Stomach smooth muscle (tissue), 2 donors: ENCODE data around the gene MAPRE3.
A peak's percentile ranks its signal among the peaks of the same experiment; 100 is the strongest.

Experiments used
- H3K27ac ChIP-seq: one replicate; pipeline ENCODE4 v1.7.0; 2013; ENCODE audit warnings: mild to moderate bottlenecking, low read length, inconsistent platforms
- H3K27me3 ChIP-seq, 2 donors: one replicate each; pipeline ENCODE4 v1.7.0; 2013; ENCODE audit warnings: low read length in 2 of 2; ENCODE audit not compliant: insufficient read depth in 2 of 2, control insufficient read depth in 1 of 2
- H3K36me3 ChIP-seq, 2 donors: one replicate each; pipeline ENCODE4 v1.7.0; 2013; ENCODE audit warnings: low read length in 2 of 2; ENCODE audit not compliant: control insufficient read depth in 2 of 2, insufficient read depth in 2 of 2
- H3K4me1 ChIP-seq: one replicate; pipeline ENCODE4 v1.7.0; 2013; ENCODE audit warnings: low read length; ENCODE audit not compliant: control insufficient read depth, insufficient read depth
- H3K4me3 ChIP-seq, 2 donors: one replicate each; pipeline ENCODE4 v1.7.0; 2013; ENCODE audit warnings: low read length in 2 of 2
- H3K9ac ChIP-seq, 2 donors: one replicate each; pipeline ENCODE4 v1.7.0; 2013; ENCODE audit warnings: low read length in 2 of 2, mild to moderate bottlenecking in 1 of 2
- H3K9me3 ChIP-seq, 2 donors: one replicate each; pipeline ENCODE4 v1.7.0; 2013; ENCODE audit warnings: low read length in 2 of 2; ENCODE audit not compliant: control insufficient read depth in 2 of 2
- donor health status: healthy.
- donor health status: Pancreatic carcinoma.

MAPRE3 gene

GRCh38 chr2:26971911-26972786, 1.7 kb downstream of the MAPRE3 start:
- Histone ChIP-seq H3K4me1 (peaks cover 13% of the 10 kb centered on the region), H3K4me3 (peak overlapping the region; percentile 3 to 94), H3K9ac (peak overlapping the region; percentile 4 to 13), H3K36me3 (no peaks in the 10 kb centered on the region), H3K27ac (no peak overlapping the region), H3K27me3 (no peaks in the 10 kb centered on the region), H3K9me3 (no peaks in the 10 kb centered on the region)

- H3K36me3 ChIP-seq = no peaks in the 10 kb centered on the region
- H3K4me3 ChIP-seq = no peak overlapping the region
- peaks cover 16% of the 10 kb centered on the region for H3K4me1 ChIP-seq
- H3K9me3 ChIP-seq = no peaks in the 10 kb centered on the region
- H3K9ac ChIP-seq = no peak overlapping the region
- H3K27me3 ChIP-seq = no peaks in the 10 kb centered on the region
- H3K27ac ChIP-seq = no peak overlapping the region
Observed at GRCh38 chr2:26974352-26974751, 3.9 kb downstream of the MAPRE3 start.

GRCh38 chr2:26975102-26975501, 4.7 kb downstream of the MAPRE3 start:
- no peak overlapping the region for H3K9ac ChIP-seq
- H3K27ac ChIP-seq = no peak overlapping the region
- H3K4me3 ChIP-seq = no peak overlapping the region
- H3K4me1 ChIP-seq = peaks cover 20% of the 10 kb centered on the region
- H3K36me3 ChIP-seq = no peaks in the 10 kb centered on the region
- H3K27me3 ChIP-seq = no peaks in the 10 kb centered on the region
- no peaks in the 10 kb centered on the region for H3K9me3 ChIP-seq

- H3K27me3 ChIP-seq = no peaks in the 10 kb centered on the region
- no peak overlapping the region for H3K9ac ChIP-seq
- H3K9me3 ChIP-seq = no peaks in the 10 kb centered on the region
- no peak overlapping the region for H3K27ac ChIP-seq
- H3K36me3 ChIP-seq = no peaks in the 10 kb centered on the region
- H3K4me3 ChIP-seq = no peak overlapping the region
- peaks cover 20% of the 10 kb centered on the region for H3K4me1 ChIP-seq
Observed at GRCh38 chr2:26975656-26976055, 5.2 kb downstream of the MAPRE3 start.

GRCh38 chr2:26976237-26976636, 5.8 kb downstream of the MAPRE3 start:
- Histone ChIP-seq H3K27ac (no peak overlapping the region), H3K9ac (no peak overlapping the region)

GRCh38 chr2:26977012-26977411, 6.6 kb downstream of the MAPRE3 start:
- peaks cover 17% of the 10 kb centered on the region for H3K4me1 ChIP-seq
- no peak overlapping the region for H3K9ac ChIP-seq
- H3K27me3 ChIP-seq = no peaks in the 10 kb centered on the region
- H3K4me3 ChIP-seq = no peak overlapping the region
- H3K36me3 ChIP-seq = no peaks in the 10 kb centered on the region
- no peaks in the 10 kb centered on the region for H3K9me3 ChIP-seq
- no peak overlapping the region for H3K27ac ChIP-seq

More at GRCh38 chr2:26976237-26976636, 5.8 kb downstream of the MAPRE3 start:
- Histone ChIP-seq H3K4me1 (peaks cover 17% of the 10 kb centered on the region), H3K9me3 (no peaks in the 10 kb centered on the region), H3K36me3 (no peaks in the 10 kb centered on the region), H3K27me3 (no peaks in the 10 kb centered on the region), H3K4me3 (no peak overlapping the region)

GRCh38 chr2:26978061-26978596, 7.7 kb downstream of the MAPRE3 start:
- Histone ChIP-seq H3K36me3 (no peaks in the 10 kb centered on the region), H3K27me3 (no peaks in the 10 kb centered on the region), H3K4me1 (peaks cover 20% of the 10 kb centered on the region), H3K4me3 (no peak overlapping the region), H3K27ac (no peak overlapping the region), H3K9ac (no peak overlapping the region), H3K9me3 (no peaks in the 10 kb centered on the region)

- Histone ChIP-seq H3K36me3 (no peaks in the 10 kb centered on the region), H3K27ac (peak overlapping the region; percentile 26), H3K4me3 (no peak overlapping the region), H3K9ac (no peak overlapping the region), H3K9me3 (no peaks in the 10 kb centered on the region), H3K4me1 (peaks cover 20% of the 10 kb centered on the region), H3K27me3 (no peaks in the 10 kb centered on the region)
Observed at GRCh38 chr2:26979741-26980140, 9.3 kb downstream of the MAPRE3 start.

GRCh38 chr2:26980971-26981370, 10.5 kb downstream of the MAPRE3 start:
- Histone ChIP-seq H3K27ac (peak overlapping the region; percentile 60), H3K27me3 (no peaks in the 10 kb centered on the region), H3K4me1 (peaks cover 20% of the 10 kb centered on the region), H3K4me3 (no peak overlapping the region), H3K36me3 (peaks cover 0 to 5% of the 10 kb centered on the region in 2 donors), H3K9ac (peak overlapping the region in 1 of 2 donors; percentile 3), H3K9me3 (no peaks in the 10 kb centered on the region)

GRCh38 chr2:26982102-26982742, 11.8 kb downstream of the MAPRE3 start:
- H3K36me3 ChIP-seq = peaks cover 0 to 5% of the 10 kb centered on the region in 2 donors
- no peaks in the 10 kb centered on the region for H3K9me3 ChIP-seq
- H3K4me1 ChIP-seq = peaks cover 20% of the 10 kb centered on the region
- no peak overlapping the region for H3K9ac ChIP-seq
- no peaks in the 10 kb centered on the region for H3K27me3 ChIP-seq
- H3K27ac ChIP-seq = peak overlapping the region; percentile 60
- no peak overlapping the region for H3K4me3 ChIP-seq
